IMR-90 (cell line): ENCODE results near the gene AJM1. TPM values are rescaled to one million over a fixed set of nuclear protein-coding genes. Genes with fewer than 3 reads are reported as not detected.

Experiments used
- ATAC-seq: fragments of 200-7000 bp; cut with Tn5 transposase; 2 replicates; pipeline ENCODE4 v1.9.1; 2020; ENCODE audit warnings: low read depth, mild to moderate bottlenecking, moderate library complexity
- BruUV-seq: library from RNA; stranded (reverse); fragments of 400-500 nt; replicated peaks from 2 replicates; lab custom pipeline; 2021; lab: Mats Ljungman, UMichigan
- CTCF ChIA-PET: fragments of 300-600 bp; formaldehyde crosslinking; extraction: SDS; loops from one replicate; lab custom pipeline; 2021; ENCODE audit warnings: antibody characterized with exemption; lab: Yijun Ruan, JAX
- POLR2A ChIA-PET: fragments of 300-600 bp; sonication (Branson Sonifier 250); formaldehyde crosslinking; loops from one replicate; lab custom pipeline; 2022; ENCODE audit warnings: antibody characterized with exemption; ENCODE audit not compliant: unreplicated experiment; lab: Charles Lee
- DNase-seq: peaks from one replicate; pipeline ENCODE4 v3.0.0; 2013
- H2AFZ ChIP-seq: replicated peaks from 2 replicates; pipeline ENCODE3; 2013; ENCODE audit warnings: low read length, mild to moderate bottlenecking; ENCODE audit not compliant: poor library complexity
- H2AK5ac ChIP-seq: 2 replicates; pipeline ENCODE4 v1.6.1; 2013; ENCODE audit warnings: low read depth, low read length, inconsistent platforms
- H2AK9ac ChIP-seq: replicated peaks from 2 replicates; pipeline ENCODE3; 2013; ENCODE audit warnings: mild to moderate bottlenecking, low read depth, low read length, moderate library complexity; ENCODE audit not compliant: poor library complexity
- H2BK120ac ChIP-seq: 2 replicates; pipeline ENCODE4 v1.6.1; 2013; ENCODE audit warnings: low read depth, low read length, inconsistent platforms
- H2BK15ac ChIP-seq: 3 replicates; pipeline ENCODE4 v1.6.1; 2013; ENCODE audit warnings: low read depth, low read length, inconsistent platforms
- H2BK20ac ChIP-seq: 2 replicates; pipeline ENCODE4 v1.6.1; 2013; ENCODE audit warnings: low read depth, mild to moderate bottlenecking, inconsistent platforms, low read length, moderate library complexity
- H2BK5ac ChIP-seq: 2 replicates; pipeline ENCODE4 v1.6.1; 2013; ENCODE audit warnings: mild to moderate bottlenecking, low read depth, low read length, inconsistent platforms; ENCODE audit not compliant: poor library complexity, severe bottlenecking
- H3K14ac ChIP-seq: replicated peaks from 2 replicates; pipeline ENCODE4 v1.6.1; 2013; ENCODE audit warnings: low read depth, low read length, inconsistent platforms
- H3K18ac ChIP-seq: 2 replicates; pipeline ENCODE4 v1.6.1; 2013; ENCODE audit warnings: low read depth, low read length, control low read depth
- H3K23ac ChIP-seq: 2 replicates; pipeline ENCODE4 v1.6.1; 2013; ENCODE audit warnings: low read depth, low read length, inconsistent platforms
- H3K27ac ChIP-seq: 2 replicates; pipeline ENCODE4 v1.5.1; 2013; ENCODE audit warnings: mild to moderate bottlenecking, control low read depth, low read length; ENCODE audit not compliant: insufficient read depth
- H3K27me3 ChIP-seq: 2 replicates; pipeline ENCODE4 v1.6.1; 2013; ENCODE audit warnings: low read length; ENCODE audit not compliant: control insufficient read depth, insufficient read depth
- H3K36me3 ChIP-seq: 2 replicates; pipeline ENCODE4 v1.6.1; 2013; ENCODE audit warnings: low read length, mixed read lengths; ENCODE audit not compliant: control insufficient read depth, insufficient read depth
- H3K4ac ChIP-seq: 2 replicates; pipeline ENCODE4 v1.6.1; 2013; ENCODE audit warnings: low read depth, low read length, inconsistent platforms
- H3K4me1 ChIP-seq: 2 replicates; pipeline ENCODE4 v1.6.1; 2013; ENCODE audit warnings: low read length, mixed read lengths; ENCODE audit not compliant: control insufficient read depth, insufficient read depth
- H3K4me2 ChIP-seq: 2 replicates; pipeline ENCODE4 v1.6.1; 2013; ENCODE audit warnings: low read depth, mild to moderate bottlenecking, control low read depth, low read length, moderate library complexity
- H3K4me3 ChIP-seq: 2 replicates; pipeline ENCODE4 v1.5.1; 2013; ENCODE audit warnings: low read depth, mild to moderate bottlenecking, control low read depth, low read length, moderate library complexity; ENCODE audit not compliant: insufficient read depth
- H3K56ac ChIP-seq: 2 replicates; pipeline ENCODE4 v1.6.1; 2013; ENCODE audit warnings: low read length, inconsistent platforms; ENCODE audit not compliant: insufficient read depth; ENCODE audit errors: extremely low read depth
- H3K79me1 ChIP-seq, 2 experiments: 2 replicates each; pipeline ENCODE4 v1.6.1; 2013; ENCODE audit warnings: low read length in 2 of 2, inconsistent platforms in 1 of 2, low read depth in 1 of 2
- H3K9ac ChIP-seq: 2 replicates; pipeline ENCODE4 v1.6.1; 2013; ENCODE audit warnings: low read depth, low read length, control low read depth
- H3K9me1 ChIP-seq: 2 replicates; pipeline ENCODE4 v1.6.1; 2013; ENCODE audit warnings: low read length, inconsistent platforms; ENCODE audit not compliant: insufficient read depth
- H3K9me3 ChIP-seq: 2 replicates; pipeline ENCODE4 v1.6.1; 2013; ENCODE audit warnings: low read length; ENCODE audit not compliant: control insufficient read depth, insufficient read depth
- H4K20me1 ChIP-seq: 2 replicates; pipeline ENCODE4 v1.6.1; 2013; ENCODE audit warnings: low read length, inconsistent platforms; ENCODE audit not compliant: insufficient read depth
- H4K5ac ChIP-seq: 2 replicates; pipeline ENCODE4 v1.6.1; 2013; ENCODE audit warnings: mild to moderate bottlenecking, low read depth, low read length, control low read depth
- H4K8ac ChIP-seq, 2 experiments: 2 replicates each; pipeline ENCODE4 v1.6.1; 2013; ENCODE audit warnings: low read depth in 2 of 2, low read length in 2 of 2, control low read depth in 1 of 2, inconsistent platforms in 1 of 2
- H4K91ac ChIP-seq: 2 replicates; pipeline ENCODE4 v1.6.1; 2013; ENCODE audit warnings: low read depth, low read length, inconsistent platforms; ENCODE audit not compliant: insufficient read depth
- CEBPB ChIP-seq: IDR thresholded peaks from 2 replicates; pipeline ENCODE4 v1.6.1; 2012; ENCODE audit warnings: low read depth, low read length, improper control_type of control experiment
- CHD1 ChIP-seq: IDR thresholded peaks from 2 replicates; pipeline ENCODE4 v1.6.1; 2012; ENCODE audit warnings: low read depth, low read length, improper control_type of control experiment
- FOS ChIP-seq: fragments of 150-350 bp; IDR thresholded peaks from 2 replicates; pipeline ENCODE4 v1.6.1; 2016; ENCODE audit warnings: low read depth, low read length
- MAZ ChIP-seq: IDR thresholded peaks from 2 replicates; pipeline ENCODE4 v1.6.1; 2012; ENCODE audit warnings: low read depth, mild to moderate bottlenecking, low read length, improper control_type of control experiment, moderate library complexity, borderline replicate concordance
- NFE2L2 ChIP-seq: fragments of 150-350 bp; IDR thresholded peaks from 2 replicates; pipeline ENCODE4 v1.6.1; 2016; ENCODE audit warnings: low read depth, mild to moderate bottlenecking, low read length
- POLR2A ChIP-seq: IDR thresholded peaks from 2 replicates; pipeline ENCODE4 v1.6.1; 2012; ENCODE audit warnings: mild to moderate bottlenecking, low read depth, low read length
- USF2 ChIP-seq: fragments of 150-350 bp; IDR thresholded peaks from 2 replicates; pipeline ENCODE4 v1.6.1; 2017; ENCODE audit warnings: mild to moderate bottlenecking, antibody characterized with exemption, low read length, low read depth
- WGBS, 2 experiments: methylation state at CpG; one replicate each; pipeline versions ENCODE4 v1.1.5 to v1.1.7; 2013; ENCODE audit warnings: missing lambda C conversion rate in 2 of 2; ENCODE audit not compliant: insufficient read length in 1 of 2; ENCODE audit errors: extremely low coverage in 2 of 2; 5-methylcytosine and 5-hydroxymethylcytosine counted together
- dilution Hi-C: fragments of 300-500 bp; cut with HindIII; formaldehyde crosslinking; loops from one replicate; pipeline ENCODE4 v1.14.3; 2018; ENCODE audit warnings: low sequenced_read_pairs; ENCODE audit not compliant: unreplicated experiment
- in situ Hi-C: fragments of 300-500 bp; cut with MboI; formaldehyde crosslinking; loops from 3 replicates; pipeline ENCODE4 v1.14.3; 2019; ENCODE audit warnings: low sequenced_read_pairs, inconsistent platforms, mixed read lengths
- intact Hi-C: fragments of 100-400 bp; cut with micrococcal nuclease; formaldehyde crosslinking; loops from 2 replicates; pipeline ENCODE4 v1.10.0; 2022
- polyA plus RNA-seq, 3 experiments: library from polyadenylated mRNA; depleted of rRNA; stranded (reverse); fragments of >200 nt; gene quantifications; 2 replicates each; pipeline ENCODE4 v1.2.3, GENCODE V29; 2012; ENCODE audit warnings: low replicate concordance in 1 of 3
- total RNA-seq: library from RNA; depleted of rRNA; stranded (reverse); fragments of >200 nt; gene quantifications from 2 replicates; pipeline ENCODE4 v1.2.3, GENCODE V29; 2012
- TF ChIP-seq, protein P1 (sequence below): fragments of 150-350 bp; IDR thresholded peaks from 2 replicates; pipeline ENCODE4 v1.6.1; 2016; ENCODE audit warnings: low read depth, mild to moderate bottlenecking, low read length, moderate library complexity, borderline replicate concordance

Gene AJM1
- total and polyA plus RNA-seq, 2 of the 4 experiments (the other 2 are of a cell fraction), result 0.18 to 1.5 TPM

GRCh38 chr9:136855461-136856078, 13.3 kb downstream of the AJM1 start:
- Histone ChIP-seq H2AK9ac (no peak overlapping the region), H2BK15ac (no peak overlapping the region), H2BK5ac (no peak overlapping the region), H3K18ac (no peak overlapping the region), H4K20me1 (peaks cover 6% of the 10 kb centered on the region), H2BK20ac (no peak overlapping the region), H3K9me3 (no peaks in the 10 kb centered on the region), H4K8ac (no peak overlapping the region), H2AK5ac (no peak overlapping the region), H3K27me3 (no peaks in the 10 kb centered on the region), H3K27ac (no peak overlapping the region), H3K4me3 (no peak overlapping the region), H4K5ac (no peak overlapping the region), H3K56ac (no peak overlapping the region), H3K79me1 (peaks cover 0 to 13% of the 10 kb centered on the region in 2 experiments; a peak in 2 of 4 replicates), H3K23ac (no peak overlapping the region), H3K4ac (no peak overlapping the region), H3K9me1 (no peaks in the 10 kb centered on the region), H3K14ac (no peak overlapping the region), H3K4me1 (peaks cover 8% of the 10 kb centered on the region), H2BK120ac (no peak overlapping the region), H2AFZ (no peak overlapping the region), H3K4me2 (no peak overlapping the region), H3K9ac (no peak overlapping the region), H3K36me3 (peaks cover 12% of the 10 kb centered on the region; the same call in 1 of the 2 replicates), H4K91ac (no peak overlapping the region)
- no TSS peak for BruUV-seq
- ATAC-seq, result no peak
- WGBS, 2 experiments, result 87% methylated on average over 17 of the region's 26 CpGs; no CpG with 5 or more reads in 1 of the 2 experiments
- CTCF ChIA-PET, result no interaction called here
- intact Hi-C loops (no loop called here), in situ Hi-C loops (no loop called here), dilution Hi-C loops (no loop called here)
- POLR2A ChIA-PET, result no interaction called here
- DNase-seq, result no peak
- TF ChIP-seq FOS, result no peak
- no peak for TF ChIP-seq MAZ
- TF ChIP-seq, protein P1, sequence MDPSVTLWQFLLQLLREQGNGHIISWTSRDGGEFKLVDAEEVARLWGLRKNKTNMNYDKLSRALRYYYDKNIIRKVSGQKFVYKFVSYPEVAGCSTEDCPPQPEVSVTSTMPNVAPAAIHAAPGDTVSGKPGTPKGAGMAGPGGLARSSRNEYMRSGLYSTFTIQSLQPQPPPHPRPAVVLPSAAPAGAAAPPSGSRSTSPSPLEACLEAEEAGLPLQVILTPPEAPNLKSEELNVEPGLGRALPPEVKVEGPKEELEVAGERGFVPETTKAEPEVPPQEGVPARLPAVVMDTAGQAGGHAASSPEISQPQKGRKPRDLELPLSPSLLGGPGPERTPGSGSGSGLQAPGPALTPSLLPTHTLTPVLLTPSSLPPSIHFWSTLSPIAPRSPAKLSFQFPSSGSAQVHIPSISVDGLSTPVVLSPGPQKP, result no peak
- TF ChIP-seq CEBPB, result no peak
- TF ChIP-seq POLR2A, result no peak
- TF ChIP-seq NFE2L2, result no peak
- no peak for TF ChIP-seq USF2
- TF ChIP-seq CHD1, result no peak
